HG03060 (cell line): ENCODE results near the gene CUX1.
"Not testable (repeated sequence)": the region's sequence is repeated elsewhere in the genome, so short reads cannot be mapped to it uniquely, and the experiment has no call there.

Source experiments
- ATAC-seq: cut with Tn5 transposase; IDR thresholded peaks from one replicate; pipeline ENCODE4 v1.9.1; 2021; ENCODE audit warnings: low read depth, moderate number of reproducible peaks; ENCODE audit not compliant: unreplicated experiment

CUX1 gene

GRCh38 chr7:101849314-101849713, 31.9 kb downstream of the CUX1 start:
- ATAC-seq = not testable (repeated sequence)

GRCh38 chr7:101852364-101852763, 34.9 kb downstream of the CUX1 start:
- not testable (repeated sequence) for ATAC-seq

- ATAC-seq = no peak
Observed at GRCh38 chr7:101853684-101854083, 36.3 kb downstream of the CUX1 start.

- no peak for ATAC-seq
Observed at GRCh38 chr7:101854084-101854865, 36.8 kb downstream of the CUX1 start.

- ATAC-seq = peak; percentile 78
Observed at GRCh38 chr7:101856473-101857357, 39.3 kb downstream of the CUX1 start.

- peak; percentile 6 for ATAC-seq
Observed at GRCh38 chr7:101857358-101857811, 40.0 kb downstream of the CUX1 start.

- ATAC-seq = no peak
Observed at GRCh38 chr7:101858437-101859385, 41.3 kb downstream of the CUX1 start.

- no peak for ATAC-seq
Observed at GRCh38 chr7:101859411-101860106, 42.1 kb downstream of the CUX1 start.

GRCh38 chr7:101860316-101861217, 43.1 kb downstream of the CUX1 start:
- ATAC-seq = no peak

GRCh38 chr7:101861218-101861775, 43.9 kb downstream of the CUX1 start:
- no peak for ATAC-seq

GRCh38 chr7:101862280-101863220, 45.1 kb downstream of the CUX1 start:
- ATAC-seq = no peak

GRCh38 chr7:101863598-101863997, 46.2 kb downstream of the CUX1 start:
- no peak for ATAC-seq

GRCh38 chr7:101864039-101864438, 46.6 kb downstream of the CUX1 start:
- no peak for ATAC-seq

GRCh38 chr7:101865031-101865430, 47.6 kb downstream of the CUX1 start:
- ATAC-seq = no peak

GRCh38 chr7:101865455-101865854, 48.0 kb downstream of the CUX1 start:
- ATAC-seq = no peak

- no peak for ATAC-seq
Observed at GRCh38 chr7:101866328-101866727, 48.9 kb downstream of the CUX1 start.

- no peak for ATAC-seq
Observed at GRCh38 chr7:101867265-101867664, 49.8 kb downstream of the CUX1 start.
